Frontal cortex (tissue), 1 donor: ENCODE results near the gene CCDC57. TPM values are rescaled to one million over a fixed set of nuclear protein-coding genes. Genes with fewer than 3 reads are reported as not detected.

Experiments used
- total RNA-seq: library from RNA; depleted of rRNA; stranded (reverse); fragments of >200 nt; gene quantifications from one replicate; pipeline ENCODE4 v1.2.3, GENCODE V29; 2014

The CCDC57 gene
- total RNA-seq, 1 donor from 2014 or later: 17.1 TPM

Other genes with a start within 250 kb of the CCDC57 start
- gene ASPSCR1, start 235.2 kb downstream of the CCDC57 start, total RNA-seq: 13.5 TPM
- 31.0 TPM for gene CENPX, start 190.0 kb downstream of the CCDC57 start, total RNA-seq
- 14.3 TPM for gene LRRC45, start 189.5 kb downstream of the CCDC57 start, total RNA-seq
- 110 TPM for gene RAC3, start 181.2 kb downstream of the CCDC57 start, total RNA-seq
- 25.7 TPM for gene DCXR, start 175.1 kb downstream of the CCDC57 start, total RNA-seq
- 21.2 TPM for gene RFNG, start 161.0 kb downstream of the CCDC57 start, total RNA-seq
- 73.8 TPM for gene GPS1, start 160.9 kb downstream of the CCDC57 start, total RNA-seq
- gene DUS1L, start 147.0 kb downstream of the CCDC57 start, total RNA-seq: 18.8 TPM
- gene FASN, start 114.6 kb downstream of the CCDC57 start, total RNA-seq: 92.1 TPM
- 2.0 TPM for gene SLC16A3, start 16.2 kb upstream of the CCDC57 start, total RNA-seq
- 22.8 TPM for gene CSNK1D, start 60.9 kb upstream of the CCDC57 start, total RNA-seq
- not detected for gene CD7, start 104.8 kb upstream of the CCDC57 start, total RNA-seq
- gene SECTM1, start 120.9 kb upstream of the CCDC57 start, total RNA-seq: 4.9 TPM
- gene TEX19, start 146.4 kb upstream of the CCDC57 start, total RNA-seq: not detected
- not detected for gene UTS2R, start 158.9 kb upstream of the CCDC57 start, total RNA-seq
- gene HEXD, start 205.5 kb upstream of the CCDC57 start, total RNA-seq: 14.3 TPM
- gene OGFOD3, start 205.7 kb upstream of the CCDC57 start, total RNA-seq: 15.9 TPM
- 19.2 TPM for gene CYBC1, start 237.9 kb upstream of the CCDC57 start, total RNA-seq
- gene NARF, start 245.9 kb upstream of the CCDC57 start, total RNA-seq: 42.8 TPM